ENCODE results near the gene CLIC3.

CLIC3 gene

GRCh38 chr9:136950656-136951276 lies 45.6 kb downstream of the CLIC3 start:
- DNase-seq (ENCODE audit: low read depth, low spot score), result no peak
- peak overlapping the region; percentile 50 for H3K4me3 ChIP-seq (ENCODE audit: low read depth, low read length)
- TF ChIP-seq, protein P1, sequence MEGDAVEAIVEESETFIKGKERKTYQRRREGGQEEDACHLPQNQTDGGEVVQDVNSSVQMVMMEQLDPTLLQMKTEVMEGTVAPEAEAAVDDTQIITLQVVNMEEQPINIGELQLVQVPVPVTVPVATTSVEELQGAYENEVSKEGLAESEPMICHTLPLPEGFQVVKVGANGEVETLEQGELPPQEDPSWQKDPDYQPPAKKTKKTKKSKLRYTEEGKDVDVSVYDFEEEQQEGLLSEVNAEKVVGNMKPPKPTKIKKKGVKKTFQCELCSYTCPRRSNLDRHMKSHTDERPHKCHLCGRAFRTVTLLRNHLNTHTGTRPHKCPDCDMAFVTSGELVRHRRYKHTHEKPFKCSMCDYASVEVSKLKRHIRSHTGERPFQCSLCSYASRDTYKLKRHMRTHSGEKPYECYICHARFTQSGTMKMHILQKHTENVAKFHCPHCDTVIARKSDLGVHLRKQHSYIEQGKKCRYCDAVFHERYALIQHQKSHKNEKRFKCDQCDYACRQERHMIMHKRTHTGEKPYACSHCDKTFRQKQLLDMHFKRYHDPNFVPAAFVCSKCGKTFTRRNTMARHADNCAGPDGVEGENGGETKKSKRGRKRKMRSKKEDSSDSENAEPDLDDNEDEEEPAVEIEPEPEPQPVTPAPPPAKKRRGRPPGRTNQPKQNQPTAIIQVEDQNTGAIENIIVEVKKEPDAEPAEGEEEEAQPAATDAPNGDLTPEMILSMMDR (IDR thresholded peaks at IDR 0.05; ENCODE audit: low read depth, low read length), result no peak
- in situ Hi-C loops (cut with HindIII; ENCODE audit: low sequenced_read_pairs), result no loop called here

DNA sequence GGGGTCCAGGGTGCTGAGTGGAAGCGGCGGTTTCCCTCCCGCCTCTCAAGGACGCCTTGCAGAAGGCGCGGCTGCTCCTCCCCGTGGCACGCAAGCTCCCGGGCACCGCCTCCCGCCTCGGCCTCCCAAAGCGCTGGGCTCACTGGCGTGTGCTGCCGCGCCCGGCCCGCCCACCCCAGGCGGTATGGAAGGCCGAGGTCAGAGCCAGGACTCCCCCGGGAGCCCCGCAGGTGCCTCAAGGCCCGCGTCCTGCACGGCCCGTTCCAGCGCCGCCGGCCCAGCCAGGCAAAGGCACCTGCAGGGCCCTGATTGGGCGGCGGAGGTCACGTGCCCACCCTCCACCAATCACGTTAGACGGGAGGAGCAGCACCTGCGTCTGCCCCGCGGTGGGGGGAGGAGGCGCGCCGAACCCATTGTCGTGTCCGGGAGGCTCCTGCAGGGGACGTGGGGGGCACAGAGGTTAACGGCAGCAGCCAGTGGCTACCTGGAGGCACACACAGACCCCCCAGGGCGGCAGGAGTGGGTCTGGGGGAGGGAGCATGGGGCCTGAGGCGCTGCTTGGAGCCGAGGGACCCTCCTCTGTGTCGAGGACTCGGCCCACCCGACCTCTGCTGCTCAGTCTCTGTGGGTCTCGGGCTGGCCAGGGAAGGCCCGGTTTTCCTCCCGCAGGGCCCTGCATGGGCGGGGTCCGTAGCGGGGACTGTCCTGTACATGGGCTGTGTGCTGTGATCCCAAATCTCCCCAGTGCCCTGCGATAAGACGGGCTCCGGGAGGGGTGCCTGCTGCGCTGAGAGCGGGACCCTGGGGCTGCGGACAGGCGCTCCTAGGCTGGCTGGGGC lies 46.3 kb downstream of the CLIC3 start:
- peak overlapping the region; percentile 50 for H3K4me3 ChIP-seq (ENCODE audit: low read depth, low read length)
- TF ChIP-seq, protein P1 (IDR thresholded peaks at IDR 0.05; ENCODE audit: low read depth, low read length), result no peak
- DNase-seq (ENCODE audit: low read depth, low spot score), result peak; percentile 80
- in situ Hi-C loops (cut with HindIII; ENCODE audit: low sequenced_read_pairs), result loop anchor here (25.0 kb wide), 1 partner anchor 87 kb away; the partner anchor contains the start of genes ABCA2, FUT7 and NPDC1

- in situ Hi-C loops (cut with HindIII; ENCODE audit: low sequenced_read_pairs), result loop anchor here (25.0 kb wide), 1 partner anchor 88 kb away; the partner anchor contains the start of genes ABCA2, FUT7 and NPDC1
- DNase-seq (ENCODE audit: low read depth, low spot score), result no peak
- H3K4me3 ChIP-seq (ENCODE audit: low read depth, low read length), result peak overlapping the region; percentile 50
- TF ChIP-seq, protein P1 (IDR thresholded peaks at IDR 0.05; ENCODE audit: low read depth, low read length), result no peak
Measured at GRCh38 chr9:136949239-136949816, 47.0 kb downstream of the CLIC3 start.

- TF ChIP-seq, protein P1 (IDR thresholded peaks at IDR 0.05; ENCODE audit: low read depth, low read length), result peak; percentile 61
- in situ Hi-C loops (cut with HindIII; ENCODE audit: low sequenced_read_pairs), result loop anchor here (25.0 kb wide), 1 partner anchor 89 kb away; the partner anchor contains the start of genes ABCA2, FUT7 and NPDC1
- H3K4me3 ChIP-seq (ENCODE audit: low read depth, low read length), result no peak overlapping the region
- DNase-seq (ENCODE audit: low read depth, low spot score), result peak; percentile 10
Measured at GRCh38 chr9:136947955-136948510, 48.3 kb downstream of the CLIC3 start.

GRCh38 chr9:136947028-136947891 lies 49.1 kb downstream of the CLIC3 start:
- TF ChIP-seq, protein P1 (IDR thresholded peaks at IDR 0.05; ENCODE audit: low read depth, low read length), result no peak
- H3K4me3 ChIP-seq (ENCODE audit: low read depth, low read length), result no peak overlapping the region
- in situ Hi-C loops (cut with HindIII; ENCODE audit: low sequenced_read_pairs), result loop anchor here (25.0 kb wide), 1 partner anchor 90 kb away; the partner anchor contains the start of genes ABCA2, FUT7 and NPDC1
- DNase-seq (ENCODE audit: low read depth, low spot score), result no peak
